Transverse colon (tissue), 4 donors: ENCODE data around the gene LIN7B. TPM values are rescaled to one million over a fixed set of nuclear protein-coding genes. Genes with fewer than 3 reads are reported as not detected.
A peak's percentile ranks its signal among the peaks of the same experiment; 100 is the strongest.

Source experiments
- DNase-seq: peaks from one replicate; pipeline ENCODE4 v3.0.0-alpha.2; 2019
- H3K27ac ChIP-seq, 4 donors: fragments of 200-600 bp; sonication (generic); 2 replicates each; pipeline ENCODE4 v1.5.1; 2016 to 2018; ENCODE audit warnings: inconsistent platforms in 4 of 4
- H3K27me3 ChIP-seq: fragments of 200-600 bp; sonication (generic); 2 replicates; pipeline ENCODE4 v1.5.1; 2017; ENCODE audit warnings: inconsistent platforms
- H3K36me3 ChIP-seq, 4 donors: fragments of 200-600 bp; sonication (generic); 2 replicates each; pipeline ENCODE4 v1.5.1; 2017 to 2019; ENCODE audit warnings: inconsistent platforms in 4 of 4
- H3K4me1 ChIP-seq, 4 donors: fragments of 200-600 bp; sonication (generic); 2 replicates each; pipeline ENCODE4 v1.5.1; 2017 to 2020; ENCODE audit warnings: inconsistent platforms in 4 of 4
- H3K4me3 ChIP-seq, 4 donors: fragments of 200-600 bp; sonication (generic); 1 replicate in 1 of 4; 2 replicates in 3 of 4; pipeline versions ENCODE4 v1.5.1 to v1.6.1; 2017 to 2019; ENCODE audit warnings: inconsistent platforms in 4 of 4
- H3K9me3 ChIP-seq, 2 donors: fragments of 200-600 bp; sonication (generic); 2 replicates each; pipeline ENCODE4 v1.5.1; 2017 to 2019; ENCODE audit warnings: inconsistent platforms in 2 of 2
- EP300 ChIP-seq: sonication (generic); formaldehyde crosslinking; IDR thresholded peaks from one replicate; pipeline ENCODE4 v1.6.1; 2017; ENCODE audit warnings: antibody characterized with exemption, low read depth
- POLR2A ChIP-seq: fragments of 450-650 bp; IDR thresholded peaks from one replicate; pipeline ENCODE4 v1.6.1; 2016; ENCODE audit warnings: antibody characterized with exemption, mild to moderate bottlenecking, moderate library complexity
- POLR2AphosphoS5 ChIP-seq, 3 donors: sonication (generic); formaldehyde crosslinking; IDR thresholded peaks; one replicate each; pipeline ENCODE4 v1.6.1; 2016; ENCODE audit warnings: antibody characterized with exemption in 3 of 3
- WGBS, 2 donors: methylation state at CpG; one replicate each; pipeline ENCODE4 v1.1.5; 2018; ENCODE audit warnings: low coverage in 1 of 2; 5-methylcytosine and 5-hydroxymethylcytosine counted together
- in situ Hi-C, 4 donors: fragments of 200-750 bp; cut with MboI; loops; one replicate each; pipeline versions ENCODE4 v1.15.0 to v1.15.1; 2017; ENCODE audit warnings: low sequenced_read_pairs in 3 of 4, low pct_ligation_motif_present in 1 of 4, low pct_unique_long_range_greater_than_20kb in 1 of 4
- intact Hi-C: fragments of 100-400 bp; cut with DNase I; formaldehyde crosslinking; loops from one replicate; pipeline ENCODE4 v1.15.1; 2023; ENCODE audit warnings: low total_unique reads
- total RNA-seq, 4 donors: library from RNA; depleted of rRNA; stranded (reverse); fragments of >200 nt; gene quantifications; one replicate each; pipeline ENCODE4 v1.1.0, GENCODE V29; 2016
- TF ChIP-seq, protein P1 (sequence below), 5 experiments: fragments of 200-600 bp in 3 of 5; fragments of 450-650 bp in 2 of 5; sonication (generic) in 3 of 5; IDR thresholded peaks; 1 replicate in 2 of 5; 2 replicates in 3 of 5; pipeline ENCODE4 v1.5.1; 2016 to 2017; ENCODE audit warnings: antibody characterized with exemption in 5 of 5, inconsistent platforms in 3 of 5, mild to moderate bottlenecking in 2 of 5, moderate library complexity in 1 of 5

Gene LIN7B
- total RNA-seq, 4 donors from 2014 or later = 14.2 to 92.8 (median 39.8) TPM

DNA sequence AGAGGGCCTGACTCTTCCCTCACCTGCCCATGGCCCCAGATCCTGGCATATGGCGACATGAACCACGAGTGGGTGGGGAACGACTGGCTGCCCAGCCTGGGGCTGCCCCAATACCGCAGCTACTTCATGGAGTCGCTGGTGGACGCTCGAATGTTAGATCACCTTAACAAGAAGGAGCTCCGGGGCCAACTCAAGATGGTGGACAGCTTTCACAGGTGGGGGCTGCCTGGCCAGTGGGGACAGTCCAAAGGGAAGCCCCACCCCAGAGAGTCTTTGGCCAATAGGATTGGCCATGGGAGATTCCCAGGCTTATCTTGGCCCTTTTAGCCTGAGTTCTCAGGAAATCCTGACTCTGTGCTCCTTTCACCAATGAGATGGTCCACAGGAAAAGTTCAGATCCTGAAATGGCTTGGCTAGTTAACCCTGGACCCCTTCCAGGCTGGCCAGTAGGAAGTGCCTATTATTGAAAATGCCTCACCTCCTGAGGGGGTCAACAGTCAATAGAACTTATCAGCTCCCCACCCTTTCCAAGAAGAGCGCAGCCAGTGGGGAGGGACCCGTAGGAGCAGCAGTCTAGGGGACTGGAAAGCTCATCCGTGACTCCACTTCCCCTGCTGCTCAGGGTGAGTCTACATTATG, 34.0 kb downstream of the LIN7B start:
- WGBS, 2 donors = 13 to 75% methylated on average over 3 to 11 of the region's 11 CpGs
- no peaks in the 10 kb centered on the region for H3K27me3 ChIP-seq
- in situ Hi-C loops = loop anchor here in 2 of 4 donors (10.0 kb wide), 1 partner anchor 53 kb away; no protein-coding TSS in a partner anchor
- intact Hi-C loops = loop anchor here (5.0 kb wide), 1 partner anchor 51 kb away; no protein-coding TSS in a partner anchor
- TF ChIP-seq, protein P1, sequence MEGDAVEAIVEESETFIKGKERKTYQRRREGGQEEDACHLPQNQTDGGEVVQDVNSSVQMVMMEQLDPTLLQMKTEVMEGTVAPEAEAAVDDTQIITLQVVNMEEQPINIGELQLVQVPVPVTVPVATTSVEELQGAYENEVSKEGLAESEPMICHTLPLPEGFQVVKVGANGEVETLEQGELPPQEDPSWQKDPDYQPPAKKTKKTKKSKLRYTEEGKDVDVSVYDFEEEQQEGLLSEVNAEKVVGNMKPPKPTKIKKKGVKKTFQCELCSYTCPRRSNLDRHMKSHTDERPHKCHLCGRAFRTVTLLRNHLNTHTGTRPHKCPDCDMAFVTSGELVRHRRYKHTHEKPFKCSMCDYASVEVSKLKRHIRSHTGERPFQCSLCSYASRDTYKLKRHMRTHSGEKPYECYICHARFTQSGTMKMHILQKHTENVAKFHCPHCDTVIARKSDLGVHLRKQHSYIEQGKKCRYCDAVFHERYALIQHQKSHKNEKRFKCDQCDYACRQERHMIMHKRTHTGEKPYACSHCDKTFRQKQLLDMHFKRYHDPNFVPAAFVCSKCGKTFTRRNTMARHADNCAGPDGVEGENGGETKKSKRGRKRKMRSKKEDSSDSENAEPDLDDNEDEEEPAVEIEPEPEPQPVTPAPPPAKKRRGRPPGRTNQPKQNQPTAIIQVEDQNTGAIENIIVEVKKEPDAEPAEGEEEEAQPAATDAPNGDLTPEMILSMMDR (IDR thresholded peaks at IDR 0.05) = no peak
- TF ChIP-seq POLR2A (no peak), POLR2AphosphoS5 (IDR thresholded peaks at IDR 0.05) (no peak), EP300 (no peak)
- H3K4me3 ChIP-seq = peak overlapping the region in 3 of 4 donors; percentile 54 to 72 (median 56)
- peak overlapping the region; percentile 83 to 94 (median 92) for H3K27ac ChIP-seq
- H3K36me3 ChIP-seq = no peaks in the 10 kb centered on the region
- no peaks in the 10 kb centered on the region for H3K9me3 ChIP-seq
- DNase-seq = no peak
- peaks cover 17 to 52% (median 37%) of the 10 kb centered on the region in 4 donors for H3K4me1 ChIP-seq

DNA sequence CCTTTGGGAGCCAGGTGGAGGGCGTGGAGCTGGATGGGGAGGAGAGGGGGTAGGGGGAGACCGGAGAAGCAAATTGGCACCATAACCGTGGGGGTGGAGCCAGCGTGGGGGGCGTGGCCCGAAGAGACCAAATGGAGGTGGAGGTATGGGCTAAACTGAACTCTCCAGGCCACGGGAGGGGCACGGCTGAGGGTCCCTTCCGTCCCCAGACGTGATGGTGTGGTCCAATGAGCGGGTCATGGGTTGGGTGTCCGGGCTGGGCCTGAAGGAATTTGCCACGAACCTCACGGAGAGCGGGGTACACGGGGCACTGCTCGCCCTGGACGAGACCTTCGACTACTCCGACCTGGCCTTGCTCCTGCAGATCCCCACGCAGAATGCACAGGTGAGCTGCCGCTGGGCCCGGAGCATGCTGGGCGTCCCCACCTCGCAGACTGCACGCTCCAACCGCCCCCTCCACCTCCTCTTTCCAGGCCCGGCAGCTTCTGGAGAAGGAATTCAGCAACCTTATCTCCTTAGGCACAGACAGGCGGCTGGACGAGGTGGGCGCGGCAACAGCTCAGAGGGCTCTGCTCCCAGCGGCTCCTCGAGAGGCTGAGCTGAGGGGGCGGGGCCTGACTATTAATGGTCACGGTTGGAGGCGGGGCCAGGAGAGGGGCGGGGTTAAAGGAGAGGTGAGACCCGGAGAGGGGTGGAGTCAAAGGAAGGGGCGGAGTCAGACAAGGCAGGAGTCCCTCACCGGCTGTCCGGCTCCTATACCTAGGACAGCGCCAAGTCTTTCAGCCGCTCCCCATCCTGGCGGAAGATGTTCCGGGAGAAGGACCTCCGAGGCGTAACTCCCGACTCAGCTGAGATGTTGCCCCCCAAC, 34.8 kb downstream of the LIN7B start:
- peaks cover 17 to 52% (median 35%) of the 10 kb centered on the region in 4 donors for H3K4me1 ChIP-seq
- WGBS, 2 donors = 3 to 4% methylated on average over 14 to 48 of the region's 49 CpGs
- H3K9me3 ChIP-seq = no peaks in the 10 kb centered on the region
- no peaks in the 10 kb centered on the region for H3K27me3 ChIP-seq
- H3K27ac ChIP-seq = peak overlapping the region; percentile 83 to 94 (median 92)
- in situ Hi-C loops = loop anchor here in 2 of 4 donors (10.0 kb wide), 1 partner anchor 54 kb away; no protein-coding TSS in a partner anchor
- peak; percentile 87 for TF ChIP-seq POLR2A
- TF ChIP-seq, protein P1 (IDR thresholded peaks at IDR 0.05) = no peak
- no peak for TF ChIP-seq EP300
- TF ChIP-seq POLR2AphosphoS5 (IDR thresholded peaks at IDR 0.05) = peak; percentile 82 to 94 (median 94)
- peak; percentile 100 for DNase-seq
- intact Hi-C loops = loop anchor here (5.0 kb wide), 1 partner anchor 52 kb away; no protein-coding TSS in a partner anchor
- H3K4me3 ChIP-seq = peak overlapping the region; percentile 54 to 78 (median 64)
- H3K36me3 ChIP-seq = no peaks in the 10 kb centered on the region

DNA sequence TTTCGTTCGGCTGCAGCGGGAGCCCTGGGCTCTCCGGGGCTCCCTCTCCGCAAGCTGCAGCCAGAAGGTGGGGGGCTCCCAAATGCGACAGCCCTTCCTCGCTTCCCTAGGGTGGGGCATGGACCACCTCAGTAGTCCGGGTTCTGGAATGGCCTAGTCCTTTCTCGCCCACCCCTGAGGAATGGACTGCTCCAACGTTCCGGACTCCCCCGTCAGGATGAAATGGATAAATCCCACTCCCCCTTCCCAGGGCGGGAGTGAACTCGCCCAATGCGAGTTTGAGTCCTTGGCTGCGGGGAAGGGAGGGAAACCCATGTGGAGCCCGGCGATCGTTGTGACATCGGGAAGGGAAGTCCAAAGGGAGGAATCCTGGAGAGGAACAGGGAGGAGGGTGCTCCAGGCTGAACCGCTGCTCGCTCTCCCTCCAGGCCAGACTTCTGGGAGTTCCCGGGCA, 35.5 kb downstream of the LIN7B start:
- WGBS, 2 donors = 2% methylated on average over 23 of the region's 23 CpGs; no CpG with 5 or more reads in 1 of the 2 donors
- intact Hi-C loops (loop anchor here (5.0 kb wide), 1 partner anchor 52 kb away; no protein-coding TSS in a partner anchor), in situ Hi-C loops (loop anchor here in 2 of 4 donors (10.0 kb wide), 1 partner anchor 55 kb away; no protein-coding TSS in a partner anchor)
- no peaks in the 10 kb centered on the region for H3K36me3 ChIP-seq
- H3K9me3 ChIP-seq = no peaks in the 10 kb centered on the region
- peak overlapping the region; percentile 83 to 94 (median 92) for H3K27ac ChIP-seq
- DNase-seq = peak; percentile 60
- peak overlapping the region; percentile 54 to 78 (median 64) for H3K4me3 ChIP-seq
- no peak for TF ChIP-seq POLR2A
- TF ChIP-seq, protein P1 (IDR thresholded peaks at IDR 0.05) = no peak
- TF ChIP-seq POLR2AphosphoS5 (IDR thresholded peaks at IDR 0.05) = no peak
- TF ChIP-seq EP300 = no peak
- H3K27me3 ChIP-seq = no peaks in the 10 kb centered on the region
- H3K4me1 ChIP-seq = peaks cover 17 to 52% (median 35%) of the 10 kb centered on the region in 4 donors
